RWPE1 (cell line): ENCODE measurements around the gene TMEM169.

Source experiments
- CTCF ChIA-PET: fragments of 350-600 bp; sonication (Branson Sonifier 250); formaldehyde crosslinking; extraction: SDS; loops from one replicate; lab custom pipeline; 2021; lab: Yijun Ruan, JAX
- POLR2A ChIA-PET: fragments of 400-600 bp; formaldehyde crosslinking; extraction: SDS; loops from one replicate; lab custom pipeline; 2020; ENCODE audit warnings: antibody characterized with exemption; ENCODE audit not compliant: low non-redundant PET; lab: Yijun Ruan, JAX
- DNase-seq: peaks from one replicate; pipeline ENCODE4 v3.0.0; 2012; ENCODE audit warnings: low spot score
- H3K27ac ChIP-seq: fragments of 450-650 bp; 2 replicates; pipeline ENCODE4 v1.5.1; 2017
- TF ChIP-seq, protein P1 (sequence below): fragments of 450-650 bp; conservative IDR thresholded peaks from 2 replicates; pipeline ENCODE4 v1.5.1; 2017; ENCODE audit warnings: low read depth, mild to moderate bottlenecking

Gene TMEM169

GRCh38 chr2:216126943-216127342, 45.2 kb downstream of the TMEM169 start:
- H3K27ac ChIP-seq: no peak overlapping the region
- POLR2A ChIA-PET: no interaction called here
- TF ChIP-seq, protein P1, sequence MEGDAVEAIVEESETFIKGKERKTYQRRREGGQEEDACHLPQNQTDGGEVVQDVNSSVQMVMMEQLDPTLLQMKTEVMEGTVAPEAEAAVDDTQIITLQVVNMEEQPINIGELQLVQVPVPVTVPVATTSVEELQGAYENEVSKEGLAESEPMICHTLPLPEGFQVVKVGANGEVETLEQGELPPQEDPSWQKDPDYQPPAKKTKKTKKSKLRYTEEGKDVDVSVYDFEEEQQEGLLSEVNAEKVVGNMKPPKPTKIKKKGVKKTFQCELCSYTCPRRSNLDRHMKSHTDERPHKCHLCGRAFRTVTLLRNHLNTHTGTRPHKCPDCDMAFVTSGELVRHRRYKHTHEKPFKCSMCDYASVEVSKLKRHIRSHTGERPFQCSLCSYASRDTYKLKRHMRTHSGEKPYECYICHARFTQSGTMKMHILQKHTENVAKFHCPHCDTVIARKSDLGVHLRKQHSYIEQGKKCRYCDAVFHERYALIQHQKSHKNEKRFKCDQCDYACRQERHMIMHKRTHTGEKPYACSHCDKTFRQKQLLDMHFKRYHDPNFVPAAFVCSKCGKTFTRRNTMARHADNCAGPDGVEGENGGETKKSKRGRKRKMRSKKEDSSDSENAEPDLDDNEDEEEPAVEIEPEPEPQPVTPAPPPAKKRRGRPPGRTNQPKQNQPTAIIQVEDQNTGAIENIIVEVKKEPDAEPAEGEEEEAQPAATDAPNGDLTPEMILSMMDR: no peak
- CTCF ChIA-PET: interaction anchor here (0.9 kb wide), 1 partner anchor 56 kb away, joined by 3 read pairs; no protein-coding TSS in a partner anchor
- no peak for DNase-seq

DNA sequence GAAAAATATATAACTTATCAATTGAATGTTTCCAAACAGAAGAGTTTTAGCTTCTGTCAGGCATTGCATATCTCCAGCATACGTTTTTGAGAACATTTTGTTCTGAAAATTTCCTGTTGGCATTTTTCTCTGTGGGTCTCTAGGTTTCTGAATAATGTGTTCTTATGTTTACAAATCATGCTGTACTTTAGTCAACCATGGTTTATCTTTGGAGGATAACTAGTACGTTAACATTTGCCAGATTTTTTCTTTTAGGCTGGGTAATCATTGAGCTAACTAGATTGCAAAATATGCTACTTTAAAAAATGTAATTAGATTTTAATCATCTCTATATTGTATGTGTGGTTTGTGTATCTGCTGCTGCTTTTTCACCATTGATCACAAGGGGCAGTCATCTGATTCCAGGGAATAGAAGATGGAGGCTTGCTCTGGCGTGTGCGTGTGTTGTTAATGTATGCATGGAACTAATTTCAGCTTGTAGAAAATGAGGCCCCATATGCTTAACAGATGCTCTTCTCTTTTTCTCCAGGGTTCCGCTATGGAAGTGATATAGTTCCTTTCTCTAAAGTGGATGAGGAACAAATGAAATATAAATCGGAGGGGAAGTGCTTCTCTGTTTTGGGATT, 48.7 kb downstream of the TMEM169 start:
- ChIA-PET POLR2A (no interaction called here), CTCF (no interaction called here)
- TF ChIP-seq, protein P1: no peak

GRCh38 chr2:216131175-216131926, 49.6 kb downstream of the TMEM169 start:
- TF ChIP-seq, protein P1: no peak
- POLR2A ChIA-PET: no interaction called here
- DNase-seq: no peak
- no peak overlapping the region for H3K27ac ChIP-seq
- CTCF ChIA-PET: no interaction called here

More for the DNA sequence above, 48.7 kb downstream of the TMEM169 start:
- no peak for DNase-seq
- H3K27ac ChIP-seq: no peak overlapping the region

DNA sequence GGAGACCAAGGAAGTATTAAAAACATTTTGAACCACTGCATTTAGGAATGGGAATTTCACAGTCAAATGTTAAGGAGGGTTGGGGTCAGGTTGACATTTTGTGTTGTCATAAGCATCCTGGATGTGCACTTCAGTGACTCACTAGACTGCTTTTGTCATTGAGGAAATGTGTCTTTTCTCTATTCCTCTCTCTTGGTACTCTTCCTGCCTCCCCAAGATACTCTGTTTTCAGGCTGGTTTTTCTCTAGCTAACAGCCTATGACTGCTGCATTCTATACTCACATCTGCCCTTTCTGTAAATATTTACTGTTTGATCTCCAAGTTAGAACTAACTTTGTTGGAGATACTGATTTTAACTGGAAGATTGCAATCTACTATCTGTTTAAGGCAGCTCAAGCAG, 50.9 kb downstream of the TMEM169 start:
- no peak overlapping the region for H3K27ac ChIP-seq
- DNase-seq: no peak
- ChIA-PET CTCF (interaction anchor here (0.6 to 1.0 kb wide), 2 partner anchors 9 to 23 kb away, joined by 3 read pairs; no protein-coding TSS in a partner anchor), POLR2A (no interaction called here)
- TF ChIP-seq, protein P1: no peak

DNA sequence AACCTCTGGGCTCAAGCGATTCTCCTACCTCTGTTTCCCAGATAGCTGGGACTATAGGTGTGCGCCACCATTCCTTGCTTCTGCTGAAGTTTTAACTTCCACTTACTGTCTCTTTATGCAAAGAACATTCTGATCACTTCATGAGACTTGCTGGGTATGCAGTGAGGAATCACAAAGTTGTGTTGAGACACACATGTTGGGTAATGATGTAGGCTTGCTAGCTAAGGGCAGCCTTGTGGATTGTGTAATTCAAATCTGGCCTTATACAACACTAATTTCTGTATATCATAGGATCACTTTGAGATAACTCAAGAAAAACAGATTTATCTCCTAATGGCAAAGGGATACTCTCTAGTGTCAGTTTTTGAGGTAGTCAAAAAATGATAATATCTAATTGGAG, 51.7 kb downstream of the TMEM169 start:
- POLR2A ChIA-PET: no interaction called here
- TF ChIP-seq, protein P1: no peak
- DNase-seq: no peak
- CTCF ChIA-PET: interaction anchor here (1.0 kb wide), 1 partner anchor 10 kb away, joined by 3 read pairs; no protein-coding TSS in a partner anchor
- H3K27ac ChIP-seq: no peak overlapping the region

DNA sequence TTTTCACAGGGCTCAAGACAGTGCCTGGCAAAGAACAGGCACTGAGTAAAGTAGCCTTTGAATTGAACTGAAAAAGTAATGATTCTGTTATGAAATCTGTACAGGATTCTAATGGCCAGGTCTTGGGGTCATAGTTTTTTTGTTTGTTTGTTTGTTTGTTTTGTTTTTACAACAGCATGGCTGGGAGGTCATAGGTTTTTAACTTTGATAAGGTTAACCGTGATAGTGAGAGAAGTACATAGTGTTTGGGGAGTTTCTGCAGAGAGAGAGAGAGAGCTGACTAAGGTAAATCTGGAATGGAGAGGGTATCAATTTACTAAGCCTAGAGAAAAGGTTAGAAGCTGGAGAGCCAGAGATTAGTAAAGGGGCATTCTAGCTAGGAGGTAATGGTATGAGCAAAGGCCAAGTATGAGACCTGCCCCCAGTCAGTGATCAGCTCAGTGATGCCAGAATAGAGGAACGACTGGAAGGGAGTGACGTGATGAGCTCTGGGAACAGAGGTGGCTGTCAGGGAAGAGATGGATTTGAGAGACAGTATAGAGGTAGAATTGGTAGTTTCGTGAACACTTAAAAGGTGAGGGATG, 53.3 kb downstream of the TMEM169 start:
- TF ChIP-seq, protein P1: no peak
- DNase-seq: no peak
- CTCF ChIA-PET: no interaction called here
- no peak overlapping the region for H3K27ac ChIP-seq
- POLR2A ChIA-PET: no interaction called here
